Occipital lobe (tissue), 2 donors: ENCODE measurements around the gene KRT16. TPM values are rescaled to one million over a fixed set of nuclear protein-coding genes. Genes with fewer than 3 reads are reported as not detected.
"Not testable (repeated sequence)": the region's sequence is repeated elsewhere in the genome, so short reads cannot be mapped to it uniquely, and the experiment has no call there.

Source experiments
- DNase-seq: peaks from one replicate; lab custom pipeline; 2025; lab: John Stamatoyannopoulos, UW
- total RNA-seq: library from RNA; depleted of rRNA; stranded (reverse); fragments of >200 nt; gene quantifications from one replicate; pipeline ENCODE4 v1.2.3, GENCODE V29; 2014

The KRT16 gene
- total RNA-seq, 1 donor from 2014 or later: not detected

DNA sequence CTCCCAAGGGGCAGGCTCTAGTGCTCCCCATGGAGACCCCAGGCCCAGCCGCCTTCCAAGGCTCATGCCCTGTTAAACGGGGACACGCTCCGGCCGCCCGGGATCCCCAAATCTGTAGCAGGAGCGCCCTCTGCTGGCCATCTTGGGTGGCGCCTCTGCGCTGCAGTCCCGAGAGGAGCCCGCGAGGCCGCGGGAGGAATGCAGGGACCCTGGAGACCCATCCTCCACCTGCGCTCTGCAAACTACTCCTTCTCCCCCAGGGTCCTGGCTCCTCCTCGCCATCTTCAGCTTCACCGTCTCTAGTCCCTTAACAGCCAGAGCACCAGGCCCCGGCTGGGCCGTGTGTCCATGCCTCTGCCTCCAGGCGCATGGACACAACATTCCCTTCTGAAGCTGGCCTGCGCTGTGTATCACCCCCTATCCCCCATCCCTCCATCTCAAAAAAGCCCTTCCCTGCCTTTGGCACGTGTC, 35.4 kb upstream of the KRT16 start:
- peak; percentile 65 for DNase-seq

DNA sequence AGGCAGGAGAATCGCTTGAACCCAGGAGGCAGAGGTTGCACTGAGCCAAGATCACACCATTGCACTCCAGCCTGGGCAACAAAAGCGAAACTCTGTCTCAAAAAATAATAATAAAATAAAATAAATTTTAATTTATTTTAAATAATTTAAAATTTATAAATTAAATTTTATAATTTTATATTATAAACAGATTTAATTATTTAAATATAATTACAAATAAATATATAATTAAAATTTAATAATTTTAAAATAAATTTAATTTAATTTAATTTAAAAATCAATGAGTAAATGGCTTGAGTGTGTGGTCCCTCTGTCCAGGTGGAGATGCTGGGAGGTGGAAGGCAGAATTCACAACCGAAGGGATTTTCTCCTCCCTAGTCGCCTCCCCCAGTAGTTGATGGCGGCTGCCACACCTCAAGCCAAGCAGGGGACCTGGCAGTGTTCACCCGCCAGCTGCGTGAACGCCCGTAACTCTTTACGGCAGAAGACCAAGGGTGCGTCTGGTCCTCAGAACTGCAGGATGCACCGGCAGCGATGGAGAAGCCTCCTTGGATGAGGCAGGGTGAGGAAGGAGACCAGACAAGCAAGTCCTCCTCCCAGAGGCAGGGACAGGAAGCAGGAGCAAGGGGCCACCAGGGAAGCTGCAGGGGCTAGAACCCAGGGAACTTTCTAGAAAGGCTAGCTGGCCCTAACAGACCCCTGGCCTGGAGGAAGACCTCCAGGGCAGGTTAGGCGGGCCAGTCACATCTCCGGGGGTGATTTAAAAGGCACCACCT, 34.7 kb upstream of the KRT16 start:
- no peak for DNase-seq

DNA sequence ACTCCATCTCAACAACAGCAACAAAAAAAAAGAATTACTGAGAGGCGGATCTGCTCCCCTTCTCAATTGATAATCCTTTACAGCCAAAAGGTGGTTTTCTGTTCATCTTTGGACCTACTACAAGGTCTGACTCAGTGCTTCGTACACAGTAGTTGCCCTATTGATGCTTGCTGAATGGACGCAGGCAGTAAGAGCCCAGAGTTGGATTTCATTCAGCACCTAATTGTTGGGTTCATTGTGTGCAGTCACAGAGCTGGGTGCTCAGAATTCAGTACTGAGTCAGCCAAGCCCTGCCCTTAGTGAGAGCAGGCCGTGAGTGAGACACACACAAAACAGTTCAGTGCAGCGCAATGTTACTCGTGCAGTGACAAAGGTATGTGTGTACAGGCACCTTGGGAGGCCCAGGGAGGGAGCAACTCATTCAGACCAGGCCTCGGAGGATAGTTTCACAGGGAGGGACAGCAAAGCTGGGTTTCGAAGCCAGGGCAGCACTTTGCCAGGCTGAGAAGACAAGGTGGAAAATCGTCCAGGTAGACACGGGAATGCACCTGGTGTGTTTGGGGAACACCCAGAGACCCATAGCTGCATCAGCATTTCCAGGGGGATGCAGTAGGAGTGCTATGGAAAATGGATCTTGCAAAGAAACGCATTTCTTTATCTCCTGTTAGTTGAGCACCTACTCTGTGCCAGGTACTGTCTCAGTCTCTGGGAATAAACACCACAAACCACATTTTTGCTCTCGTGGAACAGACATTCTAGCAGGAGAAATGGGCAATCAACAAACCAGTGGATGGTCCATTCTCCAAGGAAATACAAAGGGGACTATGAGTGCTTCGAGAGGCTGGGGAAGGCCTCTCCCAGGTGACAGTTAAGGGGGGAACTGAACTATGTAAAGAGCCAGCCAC, 29.9 kb upstream of the KRT16 start:
- no peak for DNase-seq

DNA sequence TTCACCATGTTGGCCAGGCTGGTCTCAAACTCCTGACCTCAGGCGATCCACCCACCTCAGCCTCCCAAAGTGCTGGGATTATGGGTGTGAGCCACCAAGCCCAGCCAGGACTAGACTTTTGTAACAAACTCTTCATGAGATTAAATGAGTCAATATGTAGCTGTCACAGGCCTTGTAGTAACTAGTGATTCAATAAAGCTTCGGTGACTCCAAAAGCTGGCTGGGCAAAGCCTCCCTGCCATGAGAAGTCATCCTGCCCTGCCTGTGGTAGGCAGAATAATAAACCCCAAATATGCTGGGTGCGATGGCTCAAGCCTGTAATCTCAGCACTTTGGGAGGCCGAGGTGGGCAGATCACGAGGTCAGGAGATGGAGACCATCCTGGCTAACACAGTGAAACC, 28.0 kb upstream of the KRT16 start:
- DNase-seq: not testable (repeated sequence)

DNA sequence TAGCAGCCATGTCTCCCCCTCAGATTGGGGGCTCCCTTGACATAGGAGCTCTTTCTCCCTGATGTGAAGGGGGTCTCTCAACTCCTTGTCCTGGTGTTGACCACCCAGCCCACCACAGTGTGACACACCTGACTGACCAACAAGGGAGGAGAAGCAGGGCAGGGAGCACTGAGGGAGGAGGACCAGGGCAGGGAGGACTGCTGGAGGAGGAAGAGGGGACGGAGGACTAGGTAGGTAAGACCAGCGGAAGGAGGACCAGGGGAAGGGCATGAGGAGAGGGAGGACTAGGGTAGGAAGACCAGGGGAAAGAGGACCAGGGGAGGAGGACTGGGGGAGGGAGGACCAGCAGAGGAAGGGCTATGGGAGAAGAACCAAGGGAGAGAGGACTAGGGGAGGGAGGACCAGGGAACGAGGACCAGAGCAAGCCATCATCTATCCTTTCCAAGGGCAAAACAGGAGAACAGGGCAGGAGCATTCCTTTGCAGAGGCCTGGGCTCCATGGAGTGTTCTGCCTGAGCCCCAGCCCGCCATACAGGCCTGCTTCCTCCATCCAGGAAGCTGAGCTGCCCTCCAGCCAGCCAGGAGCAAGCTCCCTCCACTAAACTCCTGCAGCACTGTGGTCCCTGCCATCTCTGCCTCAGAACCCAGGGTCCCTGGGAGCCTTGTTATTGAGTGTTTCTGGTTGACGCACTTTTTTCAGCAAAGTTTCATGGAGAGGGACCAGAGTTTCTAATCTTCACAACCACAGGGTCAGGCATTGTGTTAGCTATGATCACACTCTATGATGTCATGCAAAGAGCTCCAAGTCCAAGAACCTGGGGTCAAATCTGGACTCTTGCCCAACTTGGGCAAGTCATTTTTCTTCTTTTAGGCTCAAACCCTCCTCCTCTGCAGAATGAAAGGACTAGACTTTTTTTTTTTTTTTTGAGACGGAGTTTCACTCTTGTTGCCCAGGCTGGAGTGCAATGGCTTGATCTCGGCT, 27.2 kb upstream of the KRT16 start:
- DNase-seq: no peak

DNA sequence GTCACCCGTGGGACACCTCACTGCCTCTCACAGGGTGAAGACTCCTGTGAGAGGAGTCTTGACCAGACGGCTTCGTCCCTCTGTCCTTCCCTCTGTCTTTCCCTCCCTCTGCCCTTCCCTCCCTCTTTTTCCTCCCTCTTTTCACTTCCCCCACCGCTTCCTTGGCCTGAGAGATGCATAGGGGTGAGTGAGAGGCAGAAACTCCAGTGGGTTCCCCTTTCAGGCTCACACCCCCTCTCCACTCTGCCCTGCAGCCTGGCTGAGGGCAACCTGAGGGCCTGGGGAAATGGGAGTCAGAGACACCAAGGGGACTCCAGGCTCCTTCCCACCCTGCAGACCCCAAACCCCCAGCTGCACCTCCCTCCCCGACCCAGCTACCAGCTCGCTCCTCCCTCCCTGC, 26.4 kb upstream of the KRT16 start:
- no peak for DNase-seq

DNA sequence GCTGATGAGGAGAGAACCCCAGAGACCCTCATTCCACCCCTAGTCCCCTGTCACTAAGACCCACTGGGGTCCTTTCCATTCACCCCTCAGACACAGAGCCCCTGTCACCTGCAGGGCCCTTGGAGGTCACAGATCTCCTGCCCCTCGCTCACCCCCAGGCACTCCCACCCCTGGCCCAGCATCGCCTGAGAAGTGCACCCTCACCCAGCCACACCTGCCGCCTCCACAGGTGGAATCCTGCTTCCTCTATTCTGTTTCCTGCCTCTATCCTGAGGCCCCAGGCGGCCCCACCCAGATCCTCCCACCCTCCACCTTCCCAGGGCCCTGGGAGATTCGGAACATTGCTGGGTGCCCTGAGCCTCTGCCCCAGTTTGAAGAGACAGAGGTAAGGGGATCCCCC, 25.6 kb upstream of the KRT16 start:
- DNase-seq: no peak

DNA sequence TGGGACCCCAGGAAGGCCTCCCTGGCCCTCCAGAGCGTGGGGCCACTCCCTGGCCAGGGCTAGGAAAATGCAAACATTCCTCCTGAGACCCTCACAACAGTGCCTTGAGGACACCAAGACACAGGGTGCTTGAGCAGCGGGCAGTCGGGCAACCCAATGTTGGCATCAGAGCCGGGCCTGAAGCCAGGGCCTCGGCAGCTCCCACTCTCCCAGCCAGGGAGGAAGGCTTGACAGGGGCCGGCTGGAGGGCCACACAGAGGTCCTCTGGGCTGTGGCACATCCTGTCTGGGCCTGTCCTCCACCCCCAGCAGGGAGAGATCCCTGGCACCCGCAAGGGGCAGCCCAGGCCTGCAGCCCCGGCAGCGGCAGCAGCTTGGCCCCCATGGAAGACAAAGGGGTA, 24.1 kb upstream of the KRT16 start:
- DNase-seq: no peak

DNA sequence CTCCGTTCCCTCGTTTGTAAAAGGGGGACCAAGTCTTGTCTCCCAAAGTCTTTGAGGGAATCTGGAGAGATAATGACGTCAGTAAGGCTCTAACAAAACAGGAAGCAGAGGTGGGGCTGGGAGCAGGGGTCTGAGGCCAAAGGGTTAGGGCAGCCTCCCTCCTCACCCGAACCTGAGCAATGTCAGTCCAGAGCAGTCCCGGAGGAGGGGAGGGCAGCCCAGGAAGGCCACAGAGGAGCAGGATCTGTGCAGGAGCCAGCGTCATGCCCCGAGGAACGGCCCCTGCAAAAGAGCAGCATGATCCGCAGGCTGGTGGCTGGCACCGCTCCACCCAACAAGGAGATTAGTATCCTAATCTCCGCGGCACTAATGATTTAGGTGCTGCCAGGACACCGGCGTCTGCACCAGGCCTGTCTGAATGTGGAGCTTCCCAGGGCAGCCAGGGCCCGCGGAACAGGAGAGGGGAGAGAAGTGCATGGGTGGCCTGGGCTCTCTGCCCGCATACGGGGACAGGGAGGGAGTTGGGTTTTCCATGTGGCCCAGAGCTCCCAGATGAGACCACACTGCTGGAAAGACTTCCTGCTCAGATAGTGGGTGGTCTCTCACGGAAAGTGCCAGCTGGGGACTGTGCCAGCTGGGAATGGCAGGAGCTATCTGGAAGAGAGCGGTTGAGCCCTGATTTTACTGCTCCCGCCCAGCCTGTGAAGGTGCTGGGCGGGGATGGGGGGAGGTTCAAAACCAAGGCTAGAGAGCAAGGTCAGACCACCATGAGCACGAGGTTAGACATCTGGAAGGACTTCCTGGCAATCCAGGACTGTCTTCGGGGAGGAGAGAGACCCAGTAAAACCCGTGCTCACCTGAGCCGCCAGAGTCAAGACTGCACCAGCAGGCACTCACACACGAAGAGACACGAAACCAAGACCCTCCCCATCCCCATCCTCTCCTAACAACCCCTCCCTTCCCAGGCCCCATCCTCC, 22.8 kb upstream of the KRT16 start:
- no peak for DNase-seq

DNA sequence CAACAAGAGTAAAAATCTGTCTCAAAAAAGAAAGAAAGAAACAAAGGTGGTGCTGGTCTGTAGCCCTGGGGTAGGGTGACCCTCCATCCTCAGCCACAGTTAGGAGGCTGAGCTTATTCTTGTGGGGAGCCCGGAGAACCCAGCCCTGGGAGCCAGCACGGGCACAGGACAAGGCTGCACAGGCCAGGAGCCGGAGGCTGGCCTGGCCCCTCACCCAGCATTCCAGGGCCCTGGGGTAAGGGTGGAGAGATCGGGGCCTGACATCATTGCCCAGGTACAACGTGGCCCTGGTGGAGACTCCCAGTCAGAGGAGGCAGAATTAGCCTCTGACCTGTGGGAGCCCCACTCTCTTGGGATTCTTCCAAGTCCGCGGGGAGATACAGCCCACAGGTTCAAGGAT, 22.1 kb upstream of the KRT16 start:
- DNase-seq: no peak

DNA sequence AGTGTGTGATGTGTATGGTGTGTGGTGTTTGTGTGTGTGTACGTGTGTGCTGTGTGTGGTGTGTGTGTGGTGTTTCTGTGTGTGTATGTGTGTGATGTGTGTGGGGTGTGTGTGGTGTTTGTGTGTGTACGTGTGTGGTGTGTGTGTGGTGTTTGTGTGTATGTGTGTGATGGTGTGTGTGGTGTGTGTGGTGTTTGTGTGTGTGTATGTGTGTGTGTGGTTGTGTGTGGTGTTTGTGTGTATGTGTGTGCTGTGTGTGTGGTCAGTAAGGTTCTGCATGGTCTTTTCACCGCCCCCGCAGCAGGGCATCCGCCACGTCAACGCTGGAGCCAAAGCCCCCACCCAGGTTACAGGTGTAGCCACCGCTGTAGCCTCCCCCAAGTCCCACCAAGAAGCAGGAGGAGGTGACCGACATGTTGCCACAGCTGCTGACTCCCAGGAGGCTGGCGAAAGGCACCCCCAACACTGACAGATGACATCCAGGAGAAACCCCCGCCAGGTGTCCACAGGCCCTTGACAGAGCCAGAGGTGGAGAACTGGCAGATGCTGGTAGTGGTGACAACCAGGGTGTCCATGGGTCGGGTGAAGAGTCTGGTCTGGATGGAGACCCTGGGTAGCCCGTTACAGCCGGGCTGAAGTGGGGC, 21.1 kb upstream of the KRT16 start:
- no peak for DNase-seq

DNA sequence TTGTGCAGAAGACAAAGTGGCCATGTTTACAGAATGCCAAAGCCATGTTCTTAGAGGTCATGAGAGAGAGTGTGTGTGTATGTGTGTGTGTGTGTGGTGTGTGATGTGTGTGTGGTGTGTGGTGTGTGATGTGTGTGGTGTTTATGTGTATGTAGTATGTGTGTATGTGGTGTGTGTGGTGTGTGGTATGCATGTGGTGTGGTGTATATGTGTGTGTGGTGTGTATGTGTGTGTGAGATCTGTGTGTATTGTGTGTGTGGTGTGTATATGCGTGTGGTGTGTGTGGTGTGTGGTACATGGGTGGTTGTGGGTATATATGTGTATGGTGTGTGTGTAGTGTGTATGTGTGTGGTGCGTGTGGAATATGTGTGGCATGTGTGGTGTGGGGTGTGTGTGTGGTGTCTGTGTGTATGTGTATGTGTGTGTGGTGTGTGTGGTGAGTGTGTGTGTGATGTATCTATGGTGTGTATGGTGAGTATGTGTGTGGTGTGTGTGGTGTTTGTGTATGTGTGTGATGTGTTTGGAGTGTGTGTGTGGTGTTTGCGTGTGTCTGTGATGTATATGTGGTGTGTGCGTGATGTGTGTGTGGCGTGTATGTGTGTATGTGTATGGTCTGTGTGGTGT, 20.0 kb upstream of the KRT16 start:
- no peak for DNase-seq

DNA sequence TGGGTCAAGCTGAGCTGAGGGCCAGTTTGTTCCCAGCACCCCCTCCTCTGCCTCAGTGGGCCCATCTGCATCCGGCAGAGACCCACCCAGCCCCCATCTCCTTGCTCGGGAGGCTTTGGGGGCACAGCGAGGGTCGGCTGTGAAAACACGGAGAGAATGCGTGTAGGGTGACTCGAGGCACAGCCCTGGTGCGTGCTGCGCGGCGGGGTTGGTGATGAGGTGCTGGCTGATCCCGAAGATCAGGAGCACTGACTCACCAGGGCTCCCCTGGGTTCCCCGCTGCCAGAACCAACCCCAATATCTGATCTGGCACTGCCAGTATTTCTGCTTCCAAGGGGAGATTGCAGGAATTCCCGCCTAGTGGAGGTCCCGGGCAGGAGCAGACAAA, 19.3 kb upstream of the KRT16 start:
- DNase-seq: no peak

DNA sequence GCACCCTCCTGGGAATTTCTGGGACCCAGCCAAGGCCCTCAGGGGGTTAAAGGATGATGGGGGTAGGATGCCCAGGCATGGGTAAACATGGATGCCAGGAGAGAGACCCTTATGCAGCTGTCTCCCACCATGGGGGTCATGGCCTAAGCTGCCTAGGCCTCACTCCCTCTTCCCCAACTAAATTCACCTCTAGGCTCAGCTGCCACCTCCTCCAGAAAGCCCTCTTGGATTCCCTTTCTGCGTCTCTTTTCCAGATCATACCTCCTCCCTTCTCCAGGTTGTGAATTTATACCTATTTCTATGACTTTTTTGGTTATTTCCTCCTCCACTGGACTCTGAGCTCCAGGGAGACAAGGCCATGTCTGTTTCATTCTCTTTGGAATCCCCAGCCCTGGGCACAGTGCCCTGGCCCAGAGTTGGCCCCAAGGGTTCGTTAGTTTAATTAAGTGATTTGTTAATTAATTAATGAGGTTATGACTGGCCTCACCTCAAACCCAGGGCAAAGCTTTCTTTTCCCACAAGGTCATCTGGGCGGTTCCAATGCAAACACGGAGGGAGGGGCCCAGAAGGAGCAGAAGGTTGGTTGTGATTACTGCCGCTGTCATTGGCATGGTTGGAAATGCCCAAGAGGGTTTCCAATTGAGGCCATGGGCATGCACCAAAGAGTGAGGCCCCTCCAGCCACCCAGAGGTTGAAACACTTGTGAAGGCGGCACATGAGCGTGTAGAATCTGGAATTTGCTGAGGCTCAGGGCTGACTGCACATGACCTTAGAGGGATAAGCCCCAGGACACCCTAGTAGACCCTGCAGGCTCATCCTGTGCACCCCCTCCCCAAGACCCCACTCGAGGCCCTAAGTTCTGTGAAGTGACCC, 18.7 kb upstream of the KRT16 start:
- DNase-seq: no peak

DNA sequence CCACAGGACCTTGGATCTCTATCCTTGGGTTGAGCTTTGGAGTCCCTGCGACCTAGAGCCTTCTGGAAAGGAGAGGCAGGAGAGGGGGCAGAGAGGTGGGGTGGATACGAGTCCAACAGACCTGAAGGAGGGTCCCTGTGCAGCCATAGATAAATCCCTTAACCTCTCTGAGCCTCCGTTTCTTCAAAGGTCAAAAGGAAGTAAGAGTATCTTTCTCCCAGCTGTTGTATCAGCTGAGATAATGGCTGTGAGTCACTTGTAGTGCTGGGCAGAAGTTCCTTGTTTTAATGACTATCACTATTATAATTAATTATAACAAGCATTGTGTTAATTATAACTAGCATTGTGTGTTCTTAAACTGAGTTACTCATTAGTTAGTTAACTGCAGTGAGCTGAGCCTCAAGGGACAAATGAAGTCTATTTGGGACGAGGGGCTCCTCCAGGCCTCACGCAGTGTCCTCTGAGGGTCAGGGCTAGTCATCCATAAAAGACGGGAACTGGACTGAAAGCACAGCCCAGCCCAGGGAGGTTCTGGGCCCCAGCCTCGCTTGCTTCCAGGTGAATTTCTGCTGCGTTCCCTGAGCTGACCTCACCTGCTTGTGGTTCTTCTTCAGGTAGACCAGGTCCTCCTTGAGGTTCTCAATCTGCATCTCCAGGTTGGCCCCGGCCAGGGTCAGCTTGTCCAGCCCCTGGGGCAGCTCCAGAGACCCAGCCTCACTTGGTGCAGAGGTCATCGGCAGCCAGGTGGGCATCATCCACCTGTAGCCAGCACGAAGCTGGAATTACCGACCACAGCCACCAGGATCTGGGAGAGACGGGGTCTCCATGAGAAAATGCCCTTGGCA, 17.5 kb upstream of the KRT16 start:
- DNase-seq: no peak

DNA sequence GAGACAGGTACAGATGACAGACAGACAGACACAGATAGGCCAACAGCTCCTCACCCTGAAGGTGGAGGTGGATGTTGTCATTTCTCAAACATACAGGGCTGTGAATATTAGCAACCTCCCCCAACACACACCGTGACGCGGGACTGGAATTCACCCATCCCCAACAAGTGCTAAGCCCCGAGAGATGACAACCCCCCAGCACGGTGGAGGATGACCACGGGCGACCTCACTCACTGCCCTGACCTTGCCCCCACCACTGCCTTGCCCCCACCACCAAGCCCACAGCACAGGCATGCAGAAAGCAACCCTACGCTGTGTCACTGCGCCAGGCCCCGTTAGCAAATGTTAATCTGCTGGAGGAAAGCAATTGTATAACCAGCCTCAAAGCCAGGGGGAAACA, 16.7 kb upstream of the KRT16 start:
- no peak for DNase-seq

DNA sequence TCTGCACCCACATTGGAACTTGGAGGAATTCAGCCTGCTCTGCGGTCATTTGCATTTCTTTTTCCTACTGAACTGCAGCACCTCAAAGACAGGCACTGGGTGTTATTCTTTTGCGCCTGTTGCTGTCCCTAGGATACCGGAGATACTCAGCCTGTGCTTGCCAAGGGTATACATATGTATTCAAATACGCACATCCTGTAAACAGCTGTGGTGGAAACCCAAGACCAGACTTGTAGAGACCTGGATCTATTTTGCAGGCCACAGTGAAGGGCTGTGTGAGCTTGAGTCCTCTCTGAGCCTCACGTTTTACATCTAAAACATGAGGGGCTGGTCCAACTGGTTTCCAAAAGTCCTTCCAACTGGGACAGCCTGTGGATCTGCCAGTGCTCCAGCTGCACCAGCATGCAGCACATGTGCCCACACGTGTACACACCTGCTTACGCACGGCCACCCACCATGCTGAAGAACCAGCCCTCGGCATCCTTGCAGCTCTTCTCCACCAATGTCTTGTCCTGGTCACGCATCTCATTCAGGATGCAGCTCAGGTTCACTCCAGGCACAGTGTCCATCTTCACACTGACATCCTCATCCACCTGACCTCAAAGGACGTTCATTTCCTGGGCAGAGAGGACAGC, 16.2 kb upstream of the KRT16 start:
- DNase-seq: not testable (repeated sequence)
